ENCODE results near the gene EBF3.

GRCh38 chr10:129935102-129935866 is 28.8 kb downstream of the EBF3 start:
- TF ChIP-seq, protein P1, sequence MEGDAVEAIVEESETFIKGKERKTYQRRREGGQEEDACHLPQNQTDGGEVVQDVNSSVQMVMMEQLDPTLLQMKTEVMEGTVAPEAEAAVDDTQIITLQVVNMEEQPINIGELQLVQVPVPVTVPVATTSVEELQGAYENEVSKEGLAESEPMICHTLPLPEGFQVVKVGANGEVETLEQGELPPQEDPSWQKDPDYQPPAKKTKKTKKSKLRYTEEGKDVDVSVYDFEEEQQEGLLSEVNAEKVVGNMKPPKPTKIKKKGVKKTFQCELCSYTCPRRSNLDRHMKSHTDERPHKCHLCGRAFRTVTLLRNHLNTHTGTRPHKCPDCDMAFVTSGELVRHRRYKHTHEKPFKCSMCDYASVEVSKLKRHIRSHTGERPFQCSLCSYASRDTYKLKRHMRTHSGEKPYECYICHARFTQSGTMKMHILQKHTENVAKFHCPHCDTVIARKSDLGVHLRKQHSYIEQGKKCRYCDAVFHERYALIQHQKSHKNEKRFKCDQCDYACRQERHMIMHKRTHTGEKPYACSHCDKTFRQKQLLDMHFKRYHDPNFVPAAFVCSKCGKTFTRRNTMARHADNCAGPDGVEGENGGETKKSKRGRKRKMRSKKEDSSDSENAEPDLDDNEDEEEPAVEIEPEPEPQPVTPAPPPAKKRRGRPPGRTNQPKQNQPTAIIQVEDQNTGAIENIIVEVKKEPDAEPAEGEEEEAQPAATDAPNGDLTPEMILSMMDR (IDR thresholded peaks at IDR 0.05) = no peak
- TF ChIP-seq POLR2AphosphoS5 (IDR thresholded peaks at IDR 0.05; ENCODE audit: low read depth, low read length) (no peak), SIN3A (IDR thresholded peaks at IDR 0.05; ENCODE audit: borderline replicate concordance, insufficient read depth, low read depth, low read length) (no peak), TCF7L2 (IDR thresholded peaks at IDR 0.05; ENCODE audit: low read depth, low read length) (no peak), REST (IDR thresholded peaks at IDR 0.05; ENCODE audit: insufficient read depth in 1 of 2, low read depth in 2 of 2, low read length in 1 of 2) (no peak)
